Measurements from ENCODE around the gene ITPK1.

The ITPK1 gene

DNA sequence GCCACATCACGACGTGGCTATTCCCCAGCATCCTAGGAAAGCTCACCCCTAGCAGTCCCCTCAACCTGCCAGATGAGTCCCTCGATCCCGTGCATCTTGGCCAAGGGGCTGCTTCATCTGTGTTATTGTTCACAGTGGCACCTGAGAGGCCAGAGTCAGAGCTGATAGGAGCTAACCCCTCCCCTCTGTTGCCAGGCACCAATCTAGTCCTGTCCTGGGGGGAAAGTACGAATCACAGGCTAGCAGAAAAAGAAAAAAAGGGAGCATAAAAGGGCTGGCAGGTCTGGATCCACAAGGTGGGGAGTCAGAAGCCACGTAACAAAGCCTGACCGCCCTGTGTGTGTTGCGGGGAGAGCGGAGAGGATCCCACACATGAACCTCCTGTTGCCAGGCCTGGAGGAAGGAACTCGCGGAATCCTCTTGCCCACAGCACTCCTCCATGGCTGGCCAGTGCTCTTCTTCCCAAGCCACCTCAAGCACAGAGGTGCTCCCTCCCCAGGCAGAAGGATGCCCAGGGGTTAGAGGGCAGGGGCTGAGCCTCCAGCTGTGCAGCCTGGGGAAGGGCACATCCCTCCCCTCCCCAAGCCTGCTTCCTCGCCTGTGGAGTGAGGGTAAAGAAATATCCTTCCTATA, 91.8 kb downstream of the ITPK1 start:
- no peak for DNase-seq

DNA sequence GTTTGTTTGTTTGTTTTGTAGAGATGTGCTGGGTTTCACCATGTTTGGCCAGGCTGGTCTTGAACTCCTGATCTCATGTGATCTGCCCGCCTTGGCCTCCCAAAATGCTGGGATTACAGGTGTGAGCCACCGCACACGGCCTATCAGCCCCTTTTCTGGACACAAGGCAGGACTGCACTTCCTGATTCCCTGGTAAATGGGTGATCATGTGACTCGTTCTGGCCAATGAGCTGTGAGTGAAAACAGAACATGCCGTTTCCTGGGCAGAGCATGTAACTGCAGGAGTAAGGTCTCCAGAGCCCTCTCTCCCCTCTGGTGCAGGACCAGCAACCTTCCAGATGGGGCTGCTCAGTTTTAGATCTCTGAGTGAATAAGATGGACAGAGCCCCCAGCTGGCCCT, 92.7 kb downstream of the ITPK1 start:
- DNase-seq: no peak

DNA sequence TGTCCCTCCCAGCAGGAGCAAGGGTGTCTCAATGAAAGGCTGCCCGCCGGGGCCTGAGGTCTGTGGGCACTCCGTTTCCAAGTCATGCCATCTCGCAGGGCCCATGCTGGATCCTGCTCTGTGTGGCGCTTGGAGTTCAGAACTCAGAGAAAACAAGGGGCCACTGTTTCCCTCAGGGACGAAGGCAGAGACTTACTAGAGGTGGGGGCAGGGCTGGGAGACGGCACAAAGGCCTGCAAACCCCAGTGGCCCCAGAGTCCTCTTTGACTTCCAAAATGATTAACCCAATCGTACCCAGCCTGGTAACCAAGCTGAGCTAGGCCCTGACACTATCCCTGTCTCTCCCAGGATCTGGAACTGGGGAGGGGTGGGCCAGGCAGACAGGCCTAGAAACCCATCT, 95.8 kb downstream of the ITPK1 start:
- no peak for DNase-seq

DNA sequence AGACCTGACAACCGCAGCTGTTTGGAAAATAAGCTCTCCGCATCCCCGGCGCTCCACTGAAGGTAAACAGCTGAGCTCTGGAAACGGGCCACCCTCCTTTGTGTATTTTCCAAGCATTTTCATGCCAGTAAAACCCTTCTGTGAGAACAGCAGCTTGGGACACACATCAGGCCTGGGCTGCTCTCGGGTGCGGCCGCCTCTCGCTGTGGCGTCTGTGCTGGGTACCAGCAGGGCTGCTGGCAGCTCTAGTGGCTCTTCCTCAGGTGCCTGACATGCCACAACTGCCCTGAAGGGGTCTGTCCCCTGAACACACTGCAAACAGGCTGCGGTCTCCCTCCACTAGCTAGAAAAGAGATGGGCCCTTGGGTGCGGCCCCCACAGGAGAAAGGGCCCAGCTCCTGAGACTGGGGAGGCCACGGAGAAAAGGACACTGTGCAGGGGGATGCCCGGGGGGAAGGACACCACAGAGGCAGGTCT, 96.3 kb downstream of the ITPK1 start:
- DNase-seq: peak; percentile 64

DNA sequence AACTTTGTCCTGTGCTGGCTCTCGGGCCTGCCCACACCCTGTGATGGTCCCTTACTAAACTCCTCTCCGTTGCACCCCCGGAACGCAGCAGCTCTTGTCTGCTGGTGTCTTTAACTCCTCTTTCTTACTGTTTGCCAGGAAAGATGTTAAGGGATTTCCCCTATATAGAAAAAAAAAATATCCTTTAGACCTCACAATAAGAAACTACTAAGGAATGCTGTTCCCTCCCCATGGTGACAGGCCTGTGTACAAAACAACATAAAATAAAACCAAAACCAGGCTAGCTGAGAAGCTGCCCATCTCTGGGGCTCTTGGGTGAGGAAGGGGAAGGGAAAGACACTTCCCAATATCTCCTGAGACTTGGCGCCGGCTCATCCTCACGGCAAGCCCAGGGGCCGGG, 97.4 kb downstream of the ITPK1 start:
- peak; percentile 46 for DNase-seq

DNA sequence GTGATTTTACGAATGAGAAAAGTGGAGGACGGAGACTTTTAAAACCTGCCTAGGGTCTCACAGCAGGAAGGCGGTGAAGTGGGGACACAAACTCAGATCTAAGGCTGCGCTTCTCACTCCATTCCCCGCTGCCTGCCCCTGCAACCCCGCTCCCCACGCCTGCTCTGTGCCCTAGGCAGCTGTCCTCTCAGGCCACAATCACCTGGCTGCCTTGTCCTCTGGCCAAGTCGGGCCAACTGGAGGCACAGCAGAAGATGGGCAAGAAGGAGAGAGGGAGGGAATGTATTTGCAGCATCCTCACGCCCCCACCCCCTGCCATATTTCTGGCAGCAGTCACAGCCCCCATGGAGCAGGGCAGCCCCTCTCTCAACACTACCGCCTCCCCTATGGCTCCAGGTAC, 97.8 kb downstream of the ITPK1 start:
- DNase-seq: no peak

DNA sequence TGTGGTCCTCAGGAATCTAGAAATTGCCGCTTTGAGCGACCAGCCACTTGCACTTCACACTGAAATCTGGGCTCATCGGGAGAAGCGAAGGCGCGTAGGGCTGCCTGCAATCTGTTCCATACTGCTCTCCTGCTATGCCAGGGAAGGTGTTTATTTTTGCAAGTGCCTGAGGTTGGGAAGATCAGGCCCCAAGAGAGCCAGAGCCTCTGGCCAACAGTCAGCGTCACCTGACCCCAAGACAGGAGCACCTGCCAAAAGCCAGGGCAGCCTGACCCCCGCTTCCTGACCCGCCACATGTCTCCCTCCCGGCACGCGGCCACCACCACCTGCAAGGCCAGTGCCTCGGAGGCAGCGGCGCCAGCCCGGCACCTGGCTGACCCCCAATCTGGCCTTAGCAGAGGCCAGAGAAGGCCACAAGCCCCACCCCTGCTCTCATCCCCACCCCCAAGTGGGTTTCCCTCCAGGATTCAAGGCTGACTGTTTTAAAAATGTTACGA, 98.4 kb downstream of the ITPK1 start:
- no peak for DNase-seq

DNA sequence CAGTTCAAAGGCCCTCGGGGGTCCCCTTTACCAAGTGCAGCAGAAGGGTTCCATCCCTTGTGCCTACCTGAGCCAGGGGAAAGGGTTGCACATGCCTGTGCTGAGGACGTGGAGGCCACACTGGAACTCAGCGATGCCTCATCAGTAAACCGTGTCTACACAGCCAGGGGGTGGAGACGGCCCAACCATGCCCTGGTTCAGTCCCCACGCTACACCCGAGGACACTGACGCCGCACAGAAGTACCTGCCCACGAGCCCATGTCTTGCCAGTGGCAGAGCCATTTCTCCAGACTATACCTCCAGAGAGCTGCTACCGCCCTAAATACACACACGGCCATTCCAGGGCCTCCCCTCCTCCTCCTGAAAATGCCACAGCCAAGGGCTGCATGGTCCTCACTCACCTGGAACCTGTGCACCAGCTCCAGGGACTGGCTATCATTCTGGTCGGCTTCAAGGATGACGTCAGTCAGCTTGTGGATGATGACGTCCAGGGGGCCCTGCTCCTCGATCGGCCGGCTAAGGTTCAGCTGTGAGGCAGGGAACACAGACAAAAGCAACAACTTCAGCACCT, 99.4 kb downstream of the ITPK1 start:
- DNase-seq: no peak

DNA sequence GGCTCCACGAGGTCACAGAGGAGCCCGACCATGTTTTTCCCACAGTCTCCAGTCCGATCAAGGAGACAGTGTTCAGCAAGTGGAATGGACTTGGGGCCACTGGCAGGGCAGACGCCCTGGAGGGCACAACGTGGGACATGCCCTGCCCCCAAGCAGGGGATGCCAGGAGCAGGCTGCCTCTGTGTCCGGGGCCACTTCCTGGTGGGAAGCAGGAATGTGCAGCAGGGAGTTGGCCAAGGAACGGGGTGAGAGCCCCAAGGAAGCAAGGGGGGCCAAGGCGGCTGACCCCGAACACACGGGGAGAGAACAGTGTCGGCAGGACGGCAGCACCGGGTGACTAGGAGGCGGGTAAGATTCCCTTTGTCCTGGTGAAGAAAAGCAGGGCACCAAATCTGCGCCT, 100.2 kb downstream of the ITPK1 start:
- DNase-seq: no peak

DNA sequence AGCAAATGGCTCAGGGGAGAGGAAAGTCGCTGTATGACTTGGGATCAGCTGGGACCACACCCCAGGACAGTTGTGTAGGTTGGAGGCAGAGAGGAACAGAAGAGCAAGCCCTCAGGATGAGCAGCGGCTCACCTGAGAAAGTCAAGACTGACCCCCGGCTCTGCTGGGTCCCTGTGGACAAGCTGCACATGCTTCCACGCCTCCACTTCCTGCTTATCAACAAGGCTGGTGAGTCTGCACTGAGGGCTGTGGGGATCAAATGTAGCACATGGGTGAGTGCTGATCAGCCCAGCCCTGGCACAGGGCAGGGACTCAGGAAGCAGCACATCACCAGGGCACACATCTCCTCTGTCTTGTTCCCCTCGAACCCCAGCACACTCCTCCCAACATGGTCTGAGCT, 100.7 kb downstream of the ITPK1 start:
- no peak for DNase-seq

DNA sequence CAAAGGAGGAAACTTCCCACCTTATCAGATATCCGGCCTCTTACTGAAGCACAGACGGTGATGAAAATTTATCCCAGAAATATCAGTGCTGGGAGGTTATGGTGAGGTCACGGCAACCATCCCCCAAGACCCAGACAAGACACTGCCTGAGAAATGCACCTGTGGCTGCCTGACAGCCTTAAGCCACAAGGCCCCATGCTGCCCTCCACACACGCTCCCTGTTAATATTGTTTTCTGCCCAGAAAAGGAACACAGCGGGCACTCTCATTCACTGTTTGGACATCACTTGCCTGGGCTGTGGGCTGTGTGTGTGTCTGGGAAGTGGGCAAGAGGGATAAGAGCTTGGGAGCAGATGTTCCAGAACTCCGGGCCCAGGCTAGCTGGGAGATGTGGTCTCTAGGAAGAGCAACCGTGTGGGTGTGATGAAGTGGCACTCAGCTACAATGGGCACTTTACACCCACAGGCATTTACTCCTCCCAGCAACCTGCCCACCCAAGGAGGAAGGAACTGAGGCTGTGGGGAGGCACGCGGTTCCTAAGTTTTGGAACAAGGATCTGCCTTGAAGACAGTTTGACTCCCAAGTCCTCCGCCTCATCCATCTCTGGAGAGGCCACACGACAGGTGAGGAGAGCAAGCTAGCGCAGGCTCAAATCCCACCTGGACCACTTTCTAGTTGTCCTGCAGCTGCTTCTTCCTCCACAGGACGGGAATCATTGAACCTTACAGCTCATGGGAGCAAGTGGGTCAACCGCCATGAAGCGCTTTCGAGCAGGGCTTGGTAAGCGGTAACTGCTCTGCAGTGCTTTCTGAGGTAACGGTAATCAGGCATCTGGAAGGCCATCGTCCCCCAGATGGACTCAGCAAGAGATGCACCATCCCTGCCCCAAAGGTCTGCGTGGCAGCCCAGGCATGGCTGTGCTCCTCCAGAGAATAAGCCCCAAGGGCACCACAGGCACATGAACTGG, 101.4 kb downstream of the ITPK1 start:
- DNase-seq: no peak

DNA sequence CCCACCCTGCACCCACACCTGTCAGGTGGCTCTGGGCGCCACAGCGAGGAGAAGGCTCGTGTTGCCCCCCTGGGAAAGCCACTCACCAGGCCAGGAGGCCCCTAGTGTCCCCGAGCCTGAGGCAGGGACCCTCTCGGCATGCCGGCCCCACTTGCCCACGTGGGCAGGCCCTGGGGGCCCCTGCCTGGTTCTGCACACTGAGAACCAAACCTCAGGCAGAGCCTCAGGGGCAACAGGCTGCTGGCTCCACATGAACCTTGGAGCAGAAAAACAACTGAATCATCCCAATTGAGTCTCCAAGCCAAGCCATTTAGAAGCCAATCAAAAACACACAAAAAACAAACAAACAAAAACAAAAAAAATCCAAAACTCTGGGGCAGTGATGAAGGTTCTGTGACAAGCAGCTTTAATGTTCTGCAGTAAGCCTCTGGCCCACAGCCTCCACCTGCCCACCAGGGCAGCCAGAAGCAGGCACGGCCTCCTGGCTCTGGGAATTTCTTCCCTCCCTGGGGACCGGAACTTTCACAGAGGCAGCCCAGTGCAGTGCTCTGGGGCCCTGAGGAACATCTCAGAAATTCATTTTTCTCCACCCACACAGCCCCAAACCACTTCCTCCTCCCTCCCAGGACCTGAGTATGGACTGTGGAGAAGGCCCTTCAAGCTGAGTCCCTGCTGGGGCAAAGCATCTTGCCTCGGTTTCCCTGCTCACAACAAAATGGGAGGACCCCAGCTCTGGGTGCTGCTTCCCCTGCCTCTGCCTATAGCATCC, 102.6 kb downstream of the ITPK1 start:
- DNase-seq: no peak

DNA sequence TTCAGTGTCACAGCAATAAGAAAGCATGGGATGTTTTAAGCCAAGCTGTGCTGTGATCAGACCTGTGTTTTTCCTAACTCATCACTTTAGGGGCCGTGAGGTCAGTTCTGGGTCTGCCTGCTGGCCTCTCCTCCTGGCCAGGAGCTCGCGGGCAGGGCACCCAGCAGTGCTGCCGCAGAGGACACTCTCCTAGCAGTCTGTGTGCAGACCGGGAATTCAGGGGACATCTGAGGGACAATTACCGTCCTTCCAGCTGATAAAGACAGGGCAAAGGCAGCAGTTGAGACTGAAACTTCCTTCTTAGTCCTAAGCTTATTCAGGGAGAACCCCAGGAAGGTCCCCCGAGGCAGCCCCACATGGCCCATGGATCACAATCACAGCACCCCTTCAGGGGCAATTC, 103.2 kb downstream of the ITPK1 start:
- no peak for DNase-seq

DNA sequence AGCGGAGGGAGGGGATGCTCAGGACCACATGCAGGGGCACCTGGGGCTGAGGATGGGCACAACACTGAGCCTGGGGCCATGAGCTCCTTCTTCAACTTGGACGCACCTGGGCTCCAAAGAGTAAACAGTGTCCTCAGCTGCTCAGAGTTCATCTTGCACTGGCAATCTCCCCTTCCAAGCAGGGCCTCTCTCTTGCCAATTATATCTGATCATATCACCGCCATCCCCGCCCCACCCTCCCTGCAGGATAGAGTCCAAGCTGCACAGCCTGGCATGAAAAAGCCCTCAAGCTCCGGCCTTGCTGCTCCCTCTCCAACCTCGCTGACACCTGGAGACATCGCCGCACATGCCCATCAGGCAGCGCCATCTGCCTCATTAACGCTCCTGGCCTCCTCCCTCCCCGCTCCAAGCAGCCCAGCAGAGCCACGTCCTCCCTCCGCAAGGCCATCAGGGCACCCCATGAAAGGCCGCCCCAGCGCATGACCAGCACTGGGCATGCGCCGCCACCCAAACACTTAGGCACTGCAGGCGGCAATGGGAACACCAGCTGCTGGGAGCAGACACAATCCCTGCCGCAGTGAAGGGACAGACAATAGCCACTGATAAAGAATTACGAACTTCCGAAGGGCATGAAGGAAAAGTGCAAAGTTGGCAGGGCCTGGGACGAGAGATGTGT, 103.9 kb downstream of the ITPK1 start:
- DNase-seq: no peak

DNA sequence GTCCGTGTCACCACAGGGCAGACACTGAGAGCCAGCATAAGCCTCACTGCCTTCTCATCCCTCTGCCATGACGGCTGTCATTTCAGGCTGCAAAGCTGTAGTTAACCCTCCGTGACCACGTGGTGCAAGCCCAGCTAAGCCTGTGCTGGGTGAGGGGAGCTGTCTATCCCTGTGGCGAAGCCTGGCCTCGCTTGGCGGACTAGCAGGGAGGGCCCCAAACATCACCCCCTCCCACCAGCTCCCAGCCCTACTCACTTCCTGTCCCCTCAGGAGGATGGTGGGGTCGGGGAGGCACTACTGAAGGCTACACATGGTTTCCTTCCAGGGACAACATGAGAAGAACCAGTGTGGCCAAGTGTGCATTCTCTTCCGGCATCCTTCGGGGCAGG, 104.6 kb downstream of the ITPK1 start:
- DNase-seq: no peak

DNA sequence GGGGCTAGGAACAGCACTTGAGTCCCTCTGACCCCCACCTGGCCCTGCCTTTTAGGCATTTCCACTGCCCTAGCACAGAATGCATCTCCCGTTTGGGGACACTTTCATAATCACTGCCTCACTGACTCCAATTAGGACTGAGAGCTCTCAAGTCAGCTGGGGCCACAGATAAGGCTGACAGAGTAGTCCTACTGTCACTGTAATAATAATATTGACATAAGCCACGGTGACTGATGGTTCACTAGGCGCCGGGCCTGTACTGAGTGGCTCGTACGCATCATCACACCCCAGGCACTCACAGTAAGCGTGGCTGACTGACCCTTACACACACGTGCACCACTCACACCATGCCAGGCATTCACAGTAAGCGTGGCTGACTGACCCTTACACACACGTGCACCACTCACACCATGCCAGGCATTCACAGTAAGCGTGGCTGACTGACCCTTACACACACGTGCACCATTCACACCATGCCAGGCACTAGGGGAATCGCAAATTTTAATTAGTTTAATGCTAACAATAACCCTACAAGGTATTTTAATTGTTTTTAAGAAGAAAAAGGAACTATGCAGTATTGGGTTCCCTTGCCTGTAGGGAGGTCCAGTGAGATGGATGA, 105.1 kb downstream of the ITPK1 start:
- no peak for DNase-seq

DNA sequence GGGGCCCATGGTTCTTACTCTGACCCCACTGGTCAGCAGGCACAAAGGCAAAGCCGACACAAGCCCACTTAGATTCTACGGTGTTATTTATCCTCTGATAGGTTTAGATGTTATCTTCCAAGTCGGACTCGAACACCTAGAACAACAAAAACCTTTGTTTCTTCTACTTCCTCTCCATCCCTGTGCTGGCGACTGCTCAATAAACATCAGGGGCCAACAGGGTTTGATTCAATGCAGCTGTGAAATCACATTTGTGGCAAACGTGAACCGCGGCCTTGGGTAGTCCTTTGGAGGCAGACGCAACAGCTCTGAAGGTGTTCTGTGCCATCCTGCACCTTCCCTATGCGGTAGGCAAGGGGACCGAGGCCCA, 105.6 kb downstream of the ITPK1 start:
- no peak for DNase-seq

DNA sequence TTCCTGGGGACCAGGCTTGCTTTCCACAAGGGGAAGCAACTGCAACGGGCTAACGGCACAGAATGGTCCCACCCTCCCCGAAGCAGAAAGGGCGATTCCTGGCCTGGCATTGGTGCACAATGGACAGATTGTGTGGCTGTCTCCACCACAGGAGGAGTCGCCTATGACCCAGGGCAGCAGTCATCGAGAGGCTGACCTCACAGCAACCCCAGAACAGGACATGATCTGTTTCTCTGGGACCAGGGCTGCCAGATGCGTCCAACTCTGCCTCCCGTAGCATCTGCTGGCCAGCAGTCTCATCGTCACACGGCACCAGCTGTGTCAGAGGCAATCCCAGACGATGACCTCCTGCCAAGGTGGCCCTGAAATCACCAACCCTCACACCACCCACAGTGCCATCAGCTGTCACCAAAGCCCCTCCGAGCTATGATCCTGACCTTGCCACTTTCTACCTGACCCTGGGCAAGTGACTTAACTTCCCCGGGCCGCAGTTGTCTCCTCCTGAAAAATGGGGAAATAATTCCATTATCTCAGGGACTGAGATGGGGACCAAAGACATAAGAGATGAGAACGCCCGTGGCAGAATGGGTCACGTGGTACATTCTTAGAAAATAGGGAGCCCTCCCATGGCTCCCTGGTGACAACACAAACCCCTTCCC, 106.1 kb downstream of the ITPK1 start:
- DNase-seq: no peak

DNA sequence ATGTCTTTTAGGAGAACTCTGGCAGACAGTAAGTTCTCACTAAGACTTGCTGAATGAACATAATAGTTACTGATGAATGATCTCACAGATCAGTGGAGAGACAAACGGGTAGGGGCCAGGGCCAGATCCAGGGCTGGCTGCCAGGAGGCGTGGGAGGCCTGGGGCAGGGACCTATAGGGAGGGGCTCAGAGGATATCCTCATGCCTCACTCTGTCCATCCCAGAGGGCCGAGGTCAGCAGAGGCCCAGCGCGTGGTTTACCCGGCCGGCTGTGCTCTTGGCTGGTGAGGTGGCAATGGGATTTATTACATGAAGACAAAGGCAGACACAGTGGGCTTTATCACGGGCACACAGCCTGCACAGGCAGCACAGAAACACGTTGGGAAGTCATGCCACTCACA, 107.3 kb downstream of the ITPK1 start:
- peak; percentile 68 for DNase-seq

DNA sequence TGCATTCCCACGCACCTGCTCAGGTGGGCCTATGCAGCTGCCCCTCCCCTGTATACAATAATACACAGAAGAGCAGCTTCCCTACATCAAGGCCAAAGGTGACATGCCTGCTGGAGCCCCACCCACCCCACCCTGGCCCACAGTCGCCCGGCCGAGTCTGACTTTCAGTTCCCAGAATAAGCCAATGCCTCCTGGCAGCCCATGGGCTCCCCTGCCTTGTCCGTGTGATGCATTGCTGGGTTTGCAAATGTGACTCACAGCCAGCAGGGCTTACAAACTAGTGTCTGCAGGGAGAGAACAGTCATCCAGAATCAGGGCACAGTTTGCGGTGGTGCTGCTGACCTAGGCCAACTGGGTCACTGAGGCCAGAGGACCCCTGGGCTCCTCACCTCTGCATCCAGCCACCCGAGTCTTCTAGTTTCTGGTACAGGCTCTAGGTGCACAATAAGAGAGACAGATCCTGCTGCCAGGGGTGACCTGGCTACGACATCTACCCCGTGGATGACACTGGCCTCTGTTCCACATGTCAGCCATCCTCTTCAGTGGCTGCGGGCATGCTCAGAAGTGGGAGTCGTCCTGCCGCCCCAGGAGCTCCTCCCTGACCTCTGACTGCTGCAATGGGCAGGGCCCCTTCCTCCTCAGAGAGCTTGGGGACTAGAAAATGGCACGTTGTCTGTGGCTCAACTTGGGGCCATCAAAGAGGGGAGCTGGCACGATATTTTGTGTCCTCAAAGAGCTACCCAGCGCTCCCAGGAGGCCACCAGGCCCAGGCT, 108.3 kb downstream of the ITPK1 start:
- DNase-seq: no peak
